Keratinocyte (primary cell): Measurements from ENCODE around the gene SMYD3. TPM values are rescaled to one million over a fixed set of nuclear protein-coding genes. Genes with fewer than 3 reads are reported as not detected.
A peak's percentile ranks its signal among the peaks of the same experiment; 100 is the strongest.

ENCODE experiments used
- DNase-seq: peaks from one replicate; pipeline ENCODE4 v3.0.0-alpha.2; 2011; ENCODE audit warnings: low read depth, missing footprints, low spot score
- FAIRE-seq: peaks from 2 replicates; lab custom pipeline; 2011; peaks lifted over from hg19 to GRCh38; lab: Jason Lieb, UNC
- H2AFZ ChIP-seq: 2 replicates; pipeline ENCODE4 v1.6.0; 2012; ENCODE audit warnings: low read length, control low read depth, inconsistent platforms; ENCODE audit not compliant: control insufficient read depth
- H3K27ac ChIP-seq: 2 replicates; pipeline ENCODE4 v1.5.1; 2011; ENCODE audit warnings: low read length; ENCODE audit not compliant: control insufficient read depth, insufficient read depth
- H3K27me3 ChIP-seq: 3 replicates; pipeline ENCODE4 v1.6.0; 2011; ENCODE audit warnings: low read length; ENCODE audit not compliant: control insufficient read depth, insufficient read depth; ENCODE audit errors: extremely low read depth
- H3K36me3 ChIP-seq, 2 experiments: 2 replicates in 1 of 2; 3 replicates in 1 of 2; pipeline ENCODE4 v1.5.1; 2011; ENCODE audit warnings: low read length in 2 of 2, mild to moderate bottlenecking in 1 of 2; ENCODE audit not compliant: control insufficient read depth in 2 of 2, insufficient read depth in 2 of 2; ENCODE audit errors: extremely low read depth in 1 of 2
- H3K4me1 ChIP-seq: 3 replicates; pipeline ENCODE4 v1.5.1; 2011; ENCODE audit warnings: low read length; ENCODE audit not compliant: control insufficient read depth, insufficient read depth; ENCODE audit errors: extremely low read depth
- H3K4me2 ChIP-seq: 3 replicates; pipeline ENCODE4 v1.6.0; 2011; ENCODE audit warnings: low read depth, low read length; ENCODE audit not compliant: control insufficient read depth, insufficient read depth; ENCODE audit errors: extremely low read depth
- H3K4me3 ChIP-seq, 3 experiments: fragments of 200-600 bp in 1 of 3; sonication (generic) in 1 of 3; 2 replicates in 2 of 3; 3 replicates in 1 of 3; pipeline ENCODE4 v1.5.1; 2011 to 2016; ENCODE audit warnings: low read length in 3 of 3, mild to moderate bottlenecking in 3 of 3, control low read depth in 2 of 3, inconsistent platforms in 1 of 3, low read depth in 1 of 3, mixed read lengths in 1 of 3, mixed run types in 1 of 3, moderate library complexity in 1 of 3; ENCODE audit not compliant: control insufficient read depth in 2 of 3, insufficient read depth in 2 of 3; ENCODE audit errors: extremely low read depth in 1 of 3
- H3K79me2 ChIP-seq: 2 replicates; pipeline ENCODE4 v1.6.0; 2012; ENCODE audit warnings: low read length; ENCODE audit not compliant: control insufficient read depth, insufficient read depth
- H3K9ac ChIP-seq: 3 replicates; pipeline ENCODE4 v1.6.0; 2011; ENCODE audit warnings: low read length; ENCODE audit not compliant: control insufficient read depth, insufficient read depth; ENCODE audit errors: extremely low read depth
- H3K9me1 ChIP-seq: 3 replicates; pipeline ENCODE4 v1.6.0; 2011; ENCODE audit warnings: low read length; ENCODE audit not compliant: control insufficient read depth, insufficient read depth; ENCODE audit errors: extremely low read depth
- H3K9me3 ChIP-seq: 2 replicates; pipeline ENCODE4 v1.5.1; 2012; ENCODE audit warnings: low read depth, low read length; ENCODE audit not compliant: control insufficient read depth
- H4K20me1 ChIP-seq: 3 replicates; pipeline ENCODE4 v1.6.0; 2011; ENCODE audit warnings: low read length; ENCODE audit not compliant: control insufficient read depth, insufficient read depth; ENCODE audit errors: extremely low read depth
- CTCF ChIP-seq, 3 experiments: IDR thresholded peaks in 1 of 3; conservative IDR thresholded peaks in 1 of 3; optimal IDR thresholded peaks in 1 of 3; 2 replicates in 2 of 3; 3 replicates in 1 of 3; pipeline versions ENCODE3 to v1.5.1; 2011; ENCODE audit warnings: low read length in 3 of 3, mild to moderate bottlenecking in 3 of 3, moderate library complexity in 2 of 3, control low read depth in 1 of 3, inconsistent platforms in 1 of 3; ENCODE audit not compliant: insufficient read depth in 2 of 3; ENCODE audit errors: extremely low read depth in 1 of 3
- EZH2 ChIP-seq: IDR thresholded peaks from one replicate; pipeline ENCODE4 v1.6.1; 2012; ENCODE audit warnings: inconsistent platforms, mild to moderate bottlenecking, low read length, moderate library complexity
- dilution Hi-C: fragments of 300-500 bp; cut with MboI; formaldehyde crosslinking; loops from one replicate; pipeline ENCODE4 v1.7.0; 2020; ENCODE audit warnings: low sequenced_read_pairs; ENCODE audit not compliant: extremely low pct_ligation_motif_present
- polyA plus RNA-seq, 5 experiments: library from polyadenylated mRNA; depleted of rRNA in 3 of 5; stranded (reverse) in 3 of 5; stranded (forward) in 1 of 5; unstranded in 1 of 5; fragments of >200 nt; gene quantifications; 1 replicate in 1 of 5; 2 replicates in 3 of 5; 3 replicates in 1 of 5; pipeline versions ENCODE4 v1.2.1 to v1.2.3, GENCODE V29; 2011 to 2012; ENCODE audit warnings: missing spikeins in 2 of 5, low read depth in 1 of 5, low replicate concordance in 1 of 5

SMYD3 gene
- polyA plus RNA-seq, 1 donor (not counting 4 experiments of a cell fraction or from before 2014, with no cell fraction given), result 31.0 TPM

DNA sequence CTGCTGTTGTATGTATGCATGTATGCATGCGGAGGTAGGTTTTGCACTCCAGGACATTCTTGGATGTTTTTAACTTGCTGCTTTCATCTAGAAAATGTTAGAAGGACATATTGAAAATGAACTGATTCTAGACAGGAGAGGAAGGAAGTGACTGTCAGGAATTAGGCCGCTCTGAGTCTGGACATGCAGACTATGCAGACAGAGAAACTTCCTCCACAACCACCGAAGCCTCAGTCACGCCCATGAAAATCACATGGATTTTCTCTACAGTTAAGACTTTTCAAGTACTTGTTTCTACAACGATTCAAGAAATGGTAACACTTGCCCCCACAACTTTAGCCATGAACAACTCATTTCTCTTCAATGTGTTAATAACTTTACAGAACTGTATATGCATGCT, 211.1 kb downstream of the SMYD3 start:
- no peak for TF ChIP-seq CTCF (optimal IDR thresholded peaks at IDR 0.05 in 1 of 3, IDR thresholded peaks at IDR 0.05 in 1 of 3, conservative IDR thresholded peaks at IDR 0.05 in 1 of 3; ENCODE audit: extremely low read depth in 1 of 3, insufficient read depth in 2 of 3, low read length in 3 of 3)
- no peak for TF ChIP-seq EZH2
- FAIRE-seq, result peak; percentile 95

GRCh38 chr1:246295340-246295739, 211.7 kb downstream of the SMYD3 start:
- TF ChIP-seq EZH2 (no peak), CTCF (optimal IDR thresholded peaks at IDR 0.05 in 1 of 3, IDR thresholded peaks at IDR 0.05 in 1 of 3, conservative IDR thresholded peaks at IDR 0.05 in 1 of 3; ENCODE audit: extremely low read depth in 1 of 3, insufficient read depth in 2 of 3, low read length in 3 of 3) (no peak)

More for the DNA sequence above, 211.1 kb downstream of the SMYD3 start:
- Histone ChIP-seq H3K36me3 (no peaks in the 10 kb centered on the region), H3K4me2 (peak overlapping the region; percentile 67), H3K27me3 (no peaks in the 10 kb centered on the region), H3K79me2 (no peaks in the 10 kb centered on the region), H3K9me3 (no peaks in the 10 kb centered on the region), H2AFZ (peak overlapping the region; percentile 73), H3K4me3 (peak overlapping the region in 1 of 3 experiments; percentile 14), H3K9me1 (no peaks in the 10 kb centered on the region), H3K4me1 (peaks cover 22% of the 10 kb centered on the region), H3K9ac (no peak overlapping the region), H4K20me1 (no peaks in the 10 kb centered on the region), H3K27ac (peak overlapping the region; percentile 16)
- DNase-seq, result no peak
- dilution Hi-C loops, result no loop called here

More at GRCh38 chr1:246295340-246295739, 211.7 kb downstream of the SMYD3 start:
- Histone ChIP-seq H3K4me3 (no peak overlapping the region), H3K27ac (no peak overlapping the region), H4K20me1 (no peaks in the 10 kb centered on the region), H3K4me2 (no peak overlapping the region), H3K36me3 (no peaks in the 10 kb centered on the region), H3K4me1 (peaks cover 22% of the 10 kb centered on the region), H3K9ac (no peak overlapping the region), H3K79me2 (no peaks in the 10 kb centered on the region), H3K27me3 (no peaks in the 10 kb centered on the region), H3K9me1 (no peaks in the 10 kb centered on the region), H2AFZ (no peak overlapping the region), H3K9me3 (no peaks in the 10 kb centered on the region)
- dilution Hi-C loops, result no loop called here
- DNase-seq, result no peak
- FAIRE-seq, result no peak
